HepG2 (cell line): Measurements from ENCODE around the gene PGC. TPM values are rescaled to one million over a fixed set of nuclear protein-coding genes. Genes with fewer than 3 reads are reported as not detected.

ENCODE experiments used
- MAZ ChIP-seq, 2 experiments: sonication (generic) in 1 of 2; formaldehyde crosslinking in 1 of 2; IDR thresholded peaks; 2 replicates each; pipeline versions ENCODE4 v1.5.0 to v1.6.1; 2012 to 2020; ENCODE audit warnings: low read depth in 2 of 2, mild to moderate bottlenecking in 2 of 2, borderline replicate concordance in 1 of 2, improper control_type of control experiment in 1 of 2, low read length in 1 of 2, missing genetic modification reagents in 1 of 2, moderate library complexity in 1 of 2
- REPIN1 ChIP-seq: sonication (generic); formaldehyde crosslinking; IDR thresholded peaks from 2 replicates; pipeline ENCODE4 v1.8.0; 2022; ENCODE audit warnings: missing genetic modification reagents, low read depth, mild to moderate bottlenecking, borderline replicate concordance
- RXRA ChIP-seq: sonication (generic); formaldehyde crosslinking; IDR thresholded peaks from 2 replicates; pipeline ENCODE4 v1.5.1; 2020; ENCODE audit warnings: missing genetic modification reagents
- SALL1 ChIP-seq: sonication (generic); formaldehyde crosslinking; IDR thresholded peaks from 2 replicates; pipeline ENCODE4 v1.8.0; 2022; ENCODE audit warnings: mild to moderate bottlenecking, missing genetic modification reagents
- polyA plus RNA-seq, 8 experiments: library from polyadenylated mRNA; depleted of rRNA in 3 of 8; stranded (reverse) in 7 of 8; unstranded in 1 of 8; fragments of >200 nt; fragmentation: Illumina TruSeq in 4 of 8; extraction: Trizol in 4 of 8; gene quantifications; 2 replicates each; pipeline versions ENCODE4 v1.2.1 to v1.2.3, GENCODE V29; 2011 to 2016; ENCODE audit warnings: low read depth in 4 of 8, missing spikeins in 1 of 8, mixed read lengths in 1 of 8; ENCODE audit not compliant: insufficient read depth in 1 of 8
- total RNA-seq, 5 experiments: library from RNA; depleted of rRNA; stranded (reverse); fragments of >200 nt; fragmentation: Illumina TruSeq; extraction: Trizol; gene quantifications; 2 replicates each; pipeline ENCODE4 v1.2.3, GENCODE V29; 2016; ENCODE audit warnings: low read depth in 1 of 5
- TF ChIP-seq, protein P1 (sequence below): IDR thresholded peaks from 2 replicates; pipeline ENCODE4 v1.4.0; 2020; ENCODE audit warnings: mild to moderate bottlenecking, missing genetic modification reagents

PGC gene
- total and polyA plus RNA-seq, 2 of the 13 experiments (the other 11 are each of a cell fraction or from before 2014, with no cell fraction given) = 426 to 502 TPM

GRCh38 chr6:41768545-41769308 is 21.5 kb upstream of the PGC start (continued):
- TF ChIP-seq, protein P1, sequence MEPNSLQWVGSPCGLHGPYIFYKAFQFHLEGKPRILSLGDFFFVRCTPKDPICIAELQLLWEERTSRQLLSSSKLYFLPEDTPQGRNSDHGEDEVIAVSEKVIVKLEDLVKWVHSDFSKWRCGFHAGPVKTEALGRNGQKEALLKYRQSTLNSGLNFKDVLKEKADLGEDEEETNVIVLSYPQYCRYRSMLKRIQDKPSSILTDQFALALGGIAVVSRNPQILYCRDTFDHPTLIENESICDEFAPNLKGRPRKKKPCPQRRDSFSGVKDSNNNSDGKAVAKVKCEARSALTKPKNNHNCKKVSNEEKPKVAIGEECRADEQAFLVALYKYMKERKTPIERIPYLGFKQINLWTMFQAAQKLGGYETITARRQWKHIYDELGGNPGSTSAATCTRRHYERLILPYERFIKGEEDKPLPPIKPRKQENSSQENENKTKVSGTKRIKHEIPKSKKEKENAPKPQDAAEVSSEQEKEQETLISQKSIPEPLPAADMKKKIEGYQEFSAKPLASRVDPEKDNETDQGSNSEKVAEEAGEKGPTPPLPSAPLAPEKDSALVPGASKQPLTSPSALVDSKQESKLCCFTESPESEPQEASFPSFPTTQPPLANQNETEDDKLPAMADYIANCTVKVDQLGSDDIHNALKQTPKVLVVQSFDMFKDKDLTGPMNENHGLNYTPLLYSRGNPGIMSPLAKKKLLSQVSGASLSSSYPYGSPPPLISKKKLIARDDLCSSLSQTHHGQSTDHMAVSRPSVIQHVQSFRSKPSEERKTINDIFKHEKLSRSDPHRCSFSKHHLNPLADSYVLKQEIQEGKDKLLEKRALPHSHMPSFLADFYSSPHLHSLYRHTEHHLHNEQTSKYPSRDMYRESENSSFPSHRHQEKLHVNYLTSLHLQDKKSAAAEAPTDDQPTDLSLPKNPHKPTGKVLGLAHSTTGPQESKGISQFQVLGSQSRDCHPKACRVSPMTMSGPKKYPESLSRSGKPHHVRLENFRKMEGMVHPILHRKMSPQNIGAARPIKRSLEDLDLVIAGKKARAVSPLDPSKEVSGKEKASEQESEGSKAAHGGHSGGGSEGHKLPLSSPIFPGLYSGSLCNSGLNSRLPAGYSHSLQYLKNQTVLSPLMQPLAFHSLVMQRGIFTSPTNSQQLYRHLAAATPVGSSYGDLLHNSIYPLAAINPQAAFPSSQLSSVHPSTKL (CRISPR knock-in tag) = peak; percentile 55; the same call in 1 of the 2 replicates
- TF ChIP-seq SALL1 (CRISPR knock-in tag) = peak; percentile 50
- 0 out of 2 replicates have a peak, but pooled peaks have one; percentile 33 for TF ChIP-seq REPIN1 (CRISPR knock-in tag)
- no peak; the same call in 1 of the 2 replicates for TF ChIP-seq RXRA
- TF ChIP-seq MAZ (IDR thresholded peaks at IDR 0.05; ENCODE audit: borderline replicate concordance, low read depth, low read length) = peak; percentile 59; the same call in 1 of the 2 replicates
- TF ChIP-seq MAZ (CRISPR knock-in tag; IDR thresholded peaks at IDR 0.05; ENCODE audit: low read depth) = 0 out of 2 replicates have a peak, but pooled peaks have one; percentile 31
